AG10803 (cell line): Measurements from ENCODE around the gene TMEM132D.
"Not testable (repeated sequence)": the region's sequence is repeated elsewhere in the genome, so short reads cannot be mapped to it uniquely, and the experiment has no call there.

ENCODE experiments used
- DNase-seq: peaks from one replicate; pipeline ENCODE4 v3.0.0; 2010; ENCODE audit warnings: low read depth
- H3K4me3 ChIP-seq: 2 replicates; pipeline ENCODE4 v1.5.1; 2011; ENCODE audit warnings: mild to moderate bottlenecking, low read length, control low read depth
- TF ChIP-seq, protein P1 (sequence below): conservative IDR thresholded peaks from 2 replicates; pipeline ENCODE4 v1.5.1; 2011; ENCODE audit warnings: mild to moderate bottlenecking, low read length, control low read depth, inconsistent platforms

The TMEM132D gene

DNA sequence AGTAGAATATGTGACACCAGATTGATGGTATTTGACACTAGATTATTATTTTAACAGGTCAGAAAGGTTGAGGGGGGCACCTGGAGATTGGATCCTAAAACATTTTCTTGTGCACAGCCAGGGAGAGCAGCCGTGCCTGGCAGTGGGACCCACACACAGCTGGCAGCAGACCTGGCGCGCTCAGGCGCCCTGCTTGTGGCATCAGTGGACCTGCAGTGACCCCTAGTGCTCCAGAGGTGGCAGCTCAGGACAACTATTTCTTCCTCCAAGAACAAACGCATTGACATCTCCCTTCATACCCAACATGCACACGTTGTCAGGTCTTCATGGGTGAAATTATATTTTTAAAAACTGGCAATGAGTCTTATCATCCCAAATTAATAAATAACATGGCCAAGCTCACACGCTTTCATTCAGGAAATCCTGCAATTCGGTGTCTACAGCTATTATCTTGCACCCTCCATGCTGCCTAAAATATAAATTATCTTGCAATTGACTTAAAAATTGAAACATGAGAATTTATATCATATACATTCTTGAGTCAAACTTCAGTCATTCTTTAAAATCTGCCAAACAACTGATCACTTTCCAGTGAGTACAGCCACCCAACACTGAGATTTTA is 7.7 kb upstream of the TMEM132D start:
- DNase-seq, result peak; percentile 21
- TF ChIP-seq, protein P1, sequence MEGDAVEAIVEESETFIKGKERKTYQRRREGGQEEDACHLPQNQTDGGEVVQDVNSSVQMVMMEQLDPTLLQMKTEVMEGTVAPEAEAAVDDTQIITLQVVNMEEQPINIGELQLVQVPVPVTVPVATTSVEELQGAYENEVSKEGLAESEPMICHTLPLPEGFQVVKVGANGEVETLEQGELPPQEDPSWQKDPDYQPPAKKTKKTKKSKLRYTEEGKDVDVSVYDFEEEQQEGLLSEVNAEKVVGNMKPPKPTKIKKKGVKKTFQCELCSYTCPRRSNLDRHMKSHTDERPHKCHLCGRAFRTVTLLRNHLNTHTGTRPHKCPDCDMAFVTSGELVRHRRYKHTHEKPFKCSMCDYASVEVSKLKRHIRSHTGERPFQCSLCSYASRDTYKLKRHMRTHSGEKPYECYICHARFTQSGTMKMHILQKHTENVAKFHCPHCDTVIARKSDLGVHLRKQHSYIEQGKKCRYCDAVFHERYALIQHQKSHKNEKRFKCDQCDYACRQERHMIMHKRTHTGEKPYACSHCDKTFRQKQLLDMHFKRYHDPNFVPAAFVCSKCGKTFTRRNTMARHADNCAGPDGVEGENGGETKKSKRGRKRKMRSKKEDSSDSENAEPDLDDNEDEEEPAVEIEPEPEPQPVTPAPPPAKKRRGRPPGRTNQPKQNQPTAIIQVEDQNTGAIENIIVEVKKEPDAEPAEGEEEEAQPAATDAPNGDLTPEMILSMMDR, result peak; percentile 59
- H3K4me3 ChIP-seq, result no peak overlapping the region

DNA sequence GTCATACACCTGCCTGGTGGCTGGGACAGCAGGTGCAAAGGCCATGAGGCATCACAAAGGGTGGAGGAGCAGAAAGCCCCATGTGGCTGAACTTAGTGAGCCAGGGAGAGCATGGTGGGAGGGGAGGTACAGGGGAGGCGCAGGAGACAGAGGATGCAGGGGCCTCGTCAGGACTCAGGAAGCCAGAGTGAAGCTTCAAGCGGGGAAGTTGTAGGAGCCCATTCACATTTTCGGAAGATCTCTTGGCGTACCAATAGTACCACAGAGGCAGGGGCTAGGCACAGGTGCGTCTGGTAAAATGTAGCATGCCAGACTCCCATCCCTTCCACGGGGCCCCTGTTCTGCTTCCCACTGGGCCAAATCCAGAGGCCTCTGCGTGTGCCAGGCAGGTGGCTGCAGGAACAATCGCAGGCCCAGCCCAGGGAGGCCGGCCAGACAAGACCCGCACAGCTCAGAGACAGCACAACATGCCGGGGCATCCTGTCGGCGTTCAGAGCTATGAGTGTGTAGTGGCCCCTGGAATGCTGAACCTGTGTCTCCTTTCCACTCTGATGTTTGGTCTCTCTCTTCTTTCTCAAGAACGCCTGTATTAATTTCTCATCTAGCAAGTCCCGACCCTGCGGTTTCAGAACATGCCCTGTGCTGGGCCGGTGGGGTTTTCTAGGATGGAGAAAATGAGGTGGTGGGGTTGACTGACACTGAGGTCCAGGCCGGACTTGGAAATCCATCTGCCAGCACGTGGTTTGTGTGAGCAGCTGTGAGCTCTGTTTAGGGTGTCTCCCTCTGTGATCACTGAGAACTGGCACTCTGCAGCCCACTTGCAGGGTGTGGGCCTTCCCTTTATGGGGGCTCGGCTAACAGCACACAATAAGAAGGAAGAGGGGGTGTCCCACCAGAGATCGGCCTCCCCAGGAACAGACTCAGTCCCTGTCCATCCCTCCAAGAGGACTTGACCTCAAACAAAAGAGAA is 5.5 kb upstream of the TMEM132D start:
- TF ChIP-seq, protein P1, result no peak
- DNase-seq, result no peak
- no peak overlapping the region for H3K4me3 ChIP-seq

DNA sequence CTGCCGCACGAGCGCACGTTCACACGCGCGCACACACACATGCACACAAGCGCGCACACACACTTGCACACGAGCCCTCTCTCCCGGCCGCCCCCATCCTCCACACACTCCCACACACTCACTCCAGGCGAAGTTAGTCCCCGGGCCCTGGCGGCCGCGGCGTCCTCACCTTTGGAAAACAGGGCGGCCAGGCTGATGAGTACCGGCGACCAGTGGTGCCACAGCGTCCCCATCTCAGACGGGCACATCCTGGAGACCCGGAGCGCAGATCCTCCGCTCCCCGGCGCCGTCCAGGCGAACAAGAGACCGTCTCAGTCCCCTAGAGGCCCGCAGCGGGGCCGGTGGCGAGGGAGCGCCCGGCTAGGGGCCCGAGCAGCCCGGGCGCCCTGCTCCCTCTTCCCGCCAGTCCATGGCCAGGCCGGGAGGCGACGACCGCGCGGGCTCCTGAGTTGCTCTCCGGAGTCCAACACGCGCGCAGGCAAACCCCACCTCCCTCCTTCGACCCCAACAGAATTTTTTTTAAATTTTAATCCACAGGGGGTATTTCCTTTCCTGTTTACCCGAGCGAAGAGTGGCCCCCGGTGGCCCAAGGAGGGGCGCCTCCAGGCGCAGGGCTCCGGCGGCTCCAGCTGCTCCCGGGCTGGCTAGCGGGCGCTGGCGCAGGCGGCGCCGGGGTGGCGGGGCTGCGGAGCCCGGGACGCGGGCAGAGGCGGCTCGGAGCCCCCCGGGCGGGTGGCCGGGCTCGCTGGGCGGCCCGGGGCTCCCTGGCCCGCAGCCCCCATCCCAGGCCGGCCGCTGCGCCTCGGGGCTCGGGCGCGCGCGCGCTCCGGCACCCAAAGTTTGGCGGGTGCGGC is 506 bp downstream of the TMEM132D start:
- no peak overlapping the region for H3K4me3 ChIP-seq
- DNase-seq, result no peak
- TF ChIP-seq, protein P1, result no peak

DNA sequence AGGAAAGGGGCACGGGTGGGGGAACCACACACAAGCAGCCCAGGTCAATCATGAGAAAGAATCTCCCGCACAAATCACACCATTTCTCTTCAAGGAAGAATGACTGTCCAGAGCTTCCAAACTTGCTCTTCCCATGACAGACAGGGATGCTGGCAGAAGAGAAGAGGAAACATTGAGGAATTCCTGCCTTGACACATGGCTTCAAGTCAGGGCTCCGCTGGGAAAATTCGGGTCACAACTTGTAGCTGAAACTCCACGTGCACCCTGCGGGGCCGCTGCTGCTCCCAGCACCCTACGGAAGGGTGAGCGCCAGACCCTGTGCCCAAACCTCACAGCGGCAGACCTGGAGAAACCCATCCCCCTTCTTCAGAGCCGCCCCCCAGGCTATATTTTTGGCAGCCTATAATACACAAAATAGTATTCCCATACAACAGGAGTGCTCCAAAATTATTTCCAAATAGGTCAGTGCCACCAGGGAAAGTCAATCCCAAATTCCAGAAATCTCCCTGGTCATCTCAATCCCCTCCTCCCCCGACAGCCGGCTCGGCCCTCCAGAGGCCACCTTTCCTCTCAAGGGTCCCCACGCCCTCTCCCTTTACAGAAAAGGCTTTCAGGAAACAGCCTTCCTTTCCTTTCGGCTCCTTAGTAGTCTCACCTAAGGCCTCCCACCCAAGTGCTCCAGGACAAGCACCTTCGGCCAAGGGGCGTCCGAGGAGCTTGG is 1.3 kb downstream of the TMEM132D start:
- H3K4me3 ChIP-seq, result no peak overlapping the region
- TF ChIP-seq, protein P1, result no peak
- no peak for DNase-seq

DNA sequence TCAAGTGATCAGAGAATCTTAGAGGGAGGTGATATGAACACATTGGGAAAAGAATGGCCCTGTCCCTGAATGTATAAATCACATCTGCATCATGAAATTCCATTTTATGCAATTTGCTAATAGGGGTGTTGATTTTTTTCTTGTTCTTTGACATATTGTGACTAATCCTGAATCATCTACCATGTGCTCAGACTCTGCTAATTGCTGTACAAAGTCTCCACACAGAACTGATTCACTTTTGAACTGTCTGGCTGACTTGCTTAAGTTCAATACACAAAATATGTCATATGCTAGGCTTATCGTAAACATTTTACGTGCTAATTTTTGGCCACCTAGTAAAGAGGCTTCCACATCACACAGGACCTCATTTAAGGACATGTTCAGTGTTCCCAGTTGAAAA is 2.6 kb downstream of the TMEM132D start:
- H3K4me3 ChIP-seq, result no peak overlapping the region
- DNase-seq, result peak; percentile 0
- TF ChIP-seq, protein P1, result no peak

DNA sequence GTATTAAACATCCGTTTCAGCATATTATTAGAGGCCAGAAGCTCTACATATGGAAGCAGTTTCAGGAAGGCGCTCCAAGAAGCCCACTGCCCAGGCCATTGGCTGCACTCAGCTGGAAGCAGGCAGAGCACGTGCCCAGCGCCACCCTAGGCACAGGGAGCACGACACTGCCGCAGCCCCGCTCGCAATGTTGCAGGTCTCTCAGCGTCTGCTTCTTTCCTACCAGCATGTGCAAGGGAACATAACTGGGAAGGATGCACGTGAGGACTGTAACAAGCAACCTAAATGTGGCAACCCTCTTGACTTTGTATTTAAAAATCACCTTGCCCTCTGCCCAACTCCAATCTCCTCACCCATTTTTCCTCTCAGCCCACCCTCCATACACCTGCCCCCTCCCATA is 3.5 kb downstream of the TMEM132D start:
- no peak for DNase-seq
- no peak overlapping the region for H3K4me3 ChIP-seq
- TF ChIP-seq, protein P1, result no peak

DNA sequence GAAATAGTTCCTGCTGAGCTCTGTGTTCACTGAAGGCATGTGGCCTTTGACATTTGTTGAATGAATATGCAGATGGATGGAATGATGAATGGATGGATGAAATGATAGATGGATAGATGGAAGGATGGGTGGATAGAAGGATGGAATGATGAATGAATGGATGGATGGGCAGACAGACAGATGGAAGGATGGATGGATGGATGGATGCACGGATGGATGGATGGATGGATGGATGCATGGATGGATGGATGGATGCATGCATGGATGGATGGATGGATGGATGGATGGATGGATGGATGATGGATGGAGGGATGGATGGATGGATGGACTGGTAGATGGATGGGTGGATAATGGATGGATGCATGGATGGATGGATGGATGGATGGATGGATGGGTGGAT is 4.8 kb downstream of the TMEM132D start:
- not testable (repeated sequence) for H3K4me3 ChIP-seq, DNase-seq
